ENCODE data around the gene RBM15B. TPM values are rescaled to one million over a fixed set of nuclear protein-coding genes. Genes with fewer than 3 reads are reported as not detected.
A peak's percentile ranks its signal among the peaks of the same experiment; 100 is the strongest.

The RBM15B gene
- total and polyA plus RNA-seq, 2 donors (not counting 1 experiment from before 2014, with no cell fraction given) = 10.8 to 29.5 TPM

- Histone ChIP-seq H3K27me3 (replicated peaks in 1 of 4; ENCODE audit: control extremely low read depth in 1 of 4, control insufficient read depth in 3 of 4, insufficient read depth in 4 of 4, low read length in 3 of 4) (no peaks in the 10 kb centered on the region), H2AFZ (ENCODE audit: insufficient read depth, low read depth, low read length, poor library complexity, severe bottlenecking) (no peak overlapping the region), H3K4me2 (replicated peaks; ENCODE audit: low read depth, low read length, poor library complexity, severe bottlenecking) (no peak overlapping the region), H3K27ac (ENCODE audit: low read length in 2 of 2) (no peak overlapping the region), H3K36me3 (replicated peaks in 1 of 2; ENCODE audit: control extremely low read depth in 1 of 2, control insufficient read depth in 1 of 2, extremely low read depth in 1 of 2, insufficient read depth in 2 of 2, low read length in 1 of 2) (peaks cover 1 to 65% of the 10 kb centered on the region in 2 experiments), H4K20me1 (ENCODE audit: control insufficient read depth, insufficient read depth, low read length, poor library complexity, severe bottlenecking) (peaks cover 55% of the 10 kb centered on the region), H3K4me1 (ENCODE audit: control insufficient read depth in 2 of 2, insufficient read depth in 2 of 2, low read length in 2 of 2) (peaks cover 18 to 33% of the 10 kb centered on the region in 2 donors), H3K9me3 (ENCODE audit: control extremely low read depth in 1 of 3, control insufficient read depth in 2 of 3, insufficient read depth in 1 of 3, low read length in 2 of 3) (no peaks in the 10 kb centered on the region), H3K4me3 (ENCODE audit: control extremely low read depth in 1 of 5, extremely low read depth in 1 of 5, insufficient read depth in 1 of 5, low read depth in 2 of 5, low read length in 4 of 5) (no peak overlapping the region), H3K79me2 (ENCODE audit: control insufficient read depth, insufficient read depth, low read length) (peaks cover 50% of the 10 kb centered on the region), H3K9ac (ENCODE audit: low read length) (no peak overlapping the region)
- H3K27ac Mint-ChIP-seq = peak overlapping the region; percentile 26
- WGBS (ENCODE audit: insufficient coverage) = 93% methylated on average over 14 of the region's 14 CpGs
- peak overlapping the region; percentile 54 for H3K4me3 Mint-ChIP-seq
- intact Hi-C loops (cut with micrococcal nuclease) = loop anchor here (10.0 kb wide), 1 partner anchor 1141 kb away; the partner anchor contains the start of genes NT5DC2 and UQCC5
- ATAC-seq (ENCODE audit: low read depth) (no peak), DNase-seq (no peak)
- ChIA-PET POLR2A (no interaction called here), CTCF (interaction anchor here (1.0 to 1.2 kb wide), 3 partner anchors 12 to 289 kb away, joined by 3 read pairs; no protein-coding TSS in a partner anchor)
- H3K4me1 Mint-ChIP-seq = peaks cover 46% of the 10 kb centered on the region
- H3K9me3 Mint-ChIP-seq (ENCODE audit: insufficient read depth) = no peaks in the 10 kb centered on the region
- H3K27me3 Mint-ChIP-seq = no peaks in the 10 kb centered on the region
- TF ChIP-seq EZH2 (IDR thresholded peaks at IDR 0.05; ENCODE audit: borderline replicate concordance, insufficient read depth, low read depth, low read length, poor library complexity, severe bottlenecking) = no peak
- TF ChIP-seq, protein P1, sequence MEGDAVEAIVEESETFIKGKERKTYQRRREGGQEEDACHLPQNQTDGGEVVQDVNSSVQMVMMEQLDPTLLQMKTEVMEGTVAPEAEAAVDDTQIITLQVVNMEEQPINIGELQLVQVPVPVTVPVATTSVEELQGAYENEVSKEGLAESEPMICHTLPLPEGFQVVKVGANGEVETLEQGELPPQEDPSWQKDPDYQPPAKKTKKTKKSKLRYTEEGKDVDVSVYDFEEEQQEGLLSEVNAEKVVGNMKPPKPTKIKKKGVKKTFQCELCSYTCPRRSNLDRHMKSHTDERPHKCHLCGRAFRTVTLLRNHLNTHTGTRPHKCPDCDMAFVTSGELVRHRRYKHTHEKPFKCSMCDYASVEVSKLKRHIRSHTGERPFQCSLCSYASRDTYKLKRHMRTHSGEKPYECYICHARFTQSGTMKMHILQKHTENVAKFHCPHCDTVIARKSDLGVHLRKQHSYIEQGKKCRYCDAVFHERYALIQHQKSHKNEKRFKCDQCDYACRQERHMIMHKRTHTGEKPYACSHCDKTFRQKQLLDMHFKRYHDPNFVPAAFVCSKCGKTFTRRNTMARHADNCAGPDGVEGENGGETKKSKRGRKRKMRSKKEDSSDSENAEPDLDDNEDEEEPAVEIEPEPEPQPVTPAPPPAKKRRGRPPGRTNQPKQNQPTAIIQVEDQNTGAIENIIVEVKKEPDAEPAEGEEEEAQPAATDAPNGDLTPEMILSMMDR (IDR thresholded peaks at IDR 0.05) = no peak
These were observed 2.5 kb downstream of the RBM15B start for GRCh38 chr3:51393564-51393963.

- Histone ChIP-seq H2AFZ (ENCODE audit: insufficient read depth, low read depth, low read length, poor library complexity, severe bottlenecking) (no peak overlapping the region), H3K4me1 (ENCODE audit: control insufficient read depth in 2 of 2, insufficient read depth in 2 of 2, low read length in 2 of 2) (peaks cover 18 to 29% of the 10 kb centered on the region in 2 donors), H3K27ac (ENCODE audit: low read length in 2 of 2) (peak overlapping the region in 1 of 2 donors; percentile 48), H3K36me3 (replicated peaks in 1 of 2; ENCODE audit: control extremely low read depth in 1 of 2, control insufficient read depth in 1 of 2, extremely low read depth in 1 of 2, insufficient read depth in 2 of 2, low read length in 1 of 2) (peaks cover 1 to 66% of the 10 kb centered on the region in 2 experiments), H3K9ac (ENCODE audit: low read length) (no peak overlapping the region), H3K4me2 (replicated peaks; ENCODE audit: low read depth, low read length, poor library complexity, severe bottlenecking) (no peak overlapping the region), H3K4me3 (ENCODE audit: control extremely low read depth in 1 of 5, extremely low read depth in 1 of 5, insufficient read depth in 1 of 5, low read depth in 2 of 5, low read length in 4 of 5) (no peak overlapping the region), H3K79me2 (ENCODE audit: control insufficient read depth, insufficient read depth, low read length) (peaks cover 50% of the 10 kb centered on the region), H3K27me3 (replicated peaks in 1 of 4; ENCODE audit: control extremely low read depth in 1 of 4, control insufficient read depth in 3 of 4, insufficient read depth in 4 of 4, low read length in 3 of 4) (no peaks in the 10 kb centered on the region), H4K20me1 (ENCODE audit: control insufficient read depth, insufficient read depth, low read length, poor library complexity, severe bottlenecking) (peaks cover 55% of the 10 kb centered on the region), H3K9me3 (ENCODE audit: control extremely low read depth in 1 of 3, control insufficient read depth in 2 of 3, insufficient read depth in 1 of 3, low read length in 2 of 3) (no peaks in the 10 kb centered on the region)
- intact Hi-C loops (cut with micrococcal nuclease) = loop anchor here (10.0 kb wide), 1 partner anchor 1140 kb away; the partner anchor contains the start of genes NT5DC2 and UQCC5
- Mint-ChIP-seq H3K4me1 (peaks cover 42% of the 10 kb centered on the region), H3K4me3 (no peak overlapping the region), H3K27me3 (no peaks in the 10 kb centered on the region), H3K9me3 (ENCODE audit: insufficient read depth) (no peaks in the 10 kb centered on the region), H3K27ac (no peak overlapping the region)
- WGBS (ENCODE audit: insufficient coverage) = 86% methylated on average over 3 of the region's 5 CpGs
- no peak for DNase-seq
- no peak for ATAC-seq (ENCODE audit: low read depth)
- ChIA-PET POLR2A (no interaction called here), CTCF (interaction anchor here (1.2 to 2.0 kb wide), 2 partner anchors 11 to 107 kb away, joined by 3 to 5 read pairs; no protein-coding TSS in a partner anchor)
- TF ChIP-seq, protein P1 (IDR thresholded peaks at IDR 0.05) = no peak
- TF ChIP-seq EZH2 (IDR thresholded peaks at IDR 0.05; ENCODE audit: borderline replicate concordance, insufficient read depth, low read depth, low read length, poor library complexity, severe bottlenecking) = no peak
These were observed 3.5 kb downstream of the RBM15B start for GRCh38 chr3:51394541-51394940.
